Liver (tissue), 3 donors: Measurements from ENCODE around the gene CD200R1L.

Source experiments
- GABPA ChIP-seq, 2 donors: IDR thresholded peaks in 1 of 2; conservative IDR thresholded peaks in 1 of 2; 2 replicates each; pipeline ENCODE4 v1.6.1; 2016; ENCODE audit warnings: antibody characterized with exemption in 2 of 2, mild to moderate bottlenecking in 1 of 2, moderate library complexity in 1 of 2
- JUND ChIP-seq, 2 donors: IDR thresholded peaks; 2 replicates each; pipeline ENCODE4 v1.6.1; 2016; ENCODE audit warnings: antibody characterized with exemption in 2 of 2
- RXRA ChIP-seq, 2 donors: IDR thresholded peaks; 2 replicates each; pipeline ENCODE4 v1.6.1; 2017 to 2018; ENCODE audit warnings: antibody characterized with exemption in 2 of 2, mild to moderate bottlenecking in 1 of 2
- SP1 ChIP-seq: IDR thresholded peaks from 2 replicates; pipeline ENCODE4 v1.6.1; 2018; ENCODE audit warnings: antibody characterized with exemption, mild to moderate bottlenecking
- TAF1 ChIP-seq: conservative IDR thresholded peaks from 2 replicates; pipeline ENCODE4 v1.6.1; 2016; ENCODE audit warnings: antibody characterized with exemption, mild to moderate bottlenecking
- YY1 ChIP-seq: IDR thresholded peaks from 2 replicates; pipeline ENCODE4 v1.6.1; 2016; ENCODE audit warnings: antibody characterized with exemption, mild to moderate bottlenecking
- TF ChIP-seq, protein P1 (sequence below): IDR thresholded peaks from 2 replicates; pipeline ENCODE4 v1.6.1; 2016; ENCODE audit warnings: antibody characterized with exemption
- TF ChIP-seq, protein P2 (sequence below): fragments of 150-350 bp; IDR thresholded peaks from 2 replicates; pipeline ENCODE4 v1.5.1; 2017; ENCODE audit warnings: improper control_type of control experiment, low read depth, low read length; ENCODE audit not compliant: missing input control
- donor health status: healthy.
- donor health status: healthy.

DNA sequence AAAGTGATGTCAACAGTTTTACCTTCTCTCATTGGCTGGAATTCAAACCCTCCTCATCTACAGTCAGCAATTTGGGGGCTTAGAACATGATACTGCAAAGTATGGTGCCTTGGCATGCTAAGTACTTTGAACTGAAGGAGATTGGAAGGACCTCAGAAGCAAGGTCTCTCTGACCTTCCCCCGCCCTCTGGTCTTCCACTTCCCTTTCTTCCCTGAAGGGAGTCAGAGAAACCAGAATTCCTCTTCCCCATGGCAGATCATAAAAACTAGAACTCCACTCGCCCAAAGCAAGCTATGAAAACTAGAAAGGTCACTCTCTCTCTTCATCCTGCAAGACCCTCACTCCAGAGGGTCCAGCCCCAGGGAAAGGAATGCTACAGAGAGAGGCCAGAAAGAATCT is 64.2 kb downstream of the CD200R1L start:
- TF ChIP-seq, protein P1, sequence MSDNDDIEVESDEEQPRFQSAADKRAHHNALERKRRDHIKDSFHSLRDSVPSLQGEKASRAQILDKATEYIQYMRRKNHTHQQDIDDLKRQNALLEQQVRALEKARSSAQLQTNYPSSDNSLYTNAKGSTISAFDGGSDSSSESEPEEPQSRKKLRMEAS: no peak
- TF ChIP-seq, protein P2, sequence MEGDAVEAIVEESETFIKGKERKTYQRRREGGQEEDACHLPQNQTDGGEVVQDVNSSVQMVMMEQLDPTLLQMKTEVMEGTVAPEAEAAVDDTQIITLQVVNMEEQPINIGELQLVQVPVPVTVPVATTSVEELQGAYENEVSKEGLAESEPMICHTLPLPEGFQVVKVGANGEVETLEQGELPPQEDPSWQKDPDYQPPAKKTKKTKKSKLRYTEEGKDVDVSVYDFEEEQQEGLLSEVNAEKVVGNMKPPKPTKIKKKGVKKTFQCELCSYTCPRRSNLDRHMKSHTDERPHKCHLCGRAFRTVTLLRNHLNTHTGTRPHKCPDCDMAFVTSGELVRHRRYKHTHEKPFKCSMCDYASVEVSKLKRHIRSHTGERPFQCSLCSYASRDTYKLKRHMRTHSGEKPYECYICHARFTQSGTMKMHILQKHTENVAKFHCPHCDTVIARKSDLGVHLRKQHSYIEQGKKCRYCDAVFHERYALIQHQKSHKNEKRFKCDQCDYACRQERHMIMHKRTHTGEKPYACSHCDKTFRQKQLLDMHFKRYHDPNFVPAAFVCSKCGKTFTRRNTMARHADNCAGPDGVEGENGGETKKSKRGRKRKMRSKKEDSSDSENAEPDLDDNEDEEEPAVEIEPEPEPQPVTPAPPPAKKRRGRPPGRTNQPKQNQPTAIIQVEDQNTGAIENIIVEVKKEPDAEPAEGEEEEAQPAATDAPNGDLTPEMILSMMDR: no peak
- no peak for TF ChIP-seq JUND (IDR thresholded peaks at IDR 0.05)
- TF ChIP-seq RXRA (IDR thresholded peaks at IDR 0.05): no peak
- no peak for TF ChIP-seq YY1
- no peak for TF ChIP-seq SP1
- TF ChIP-seq TAF1: no peak
- no peak for TF ChIP-seq GABPA (IDR thresholded peaks at IDR 0.05 in 1 of 2, conservative IDR thresholded peaks at IDR 0.05 in 1 of 2)
